Esophagus muscularis mucosa (tissue), 3 donors: ENCODE data around the gene KCND3.

Experiments
- POLR2A ChIP-seq: fragments of 450-650 bp; IDR thresholded peaks from one replicate; pipeline ENCODE4 v1.6.1; 2017; ENCODE audit warnings: antibody characterized with exemption, moderate library complexity, mild to moderate bottlenecking, low read depth
- TF ChIP-seq, protein P1 (sequence below), 3 experiments: fragments of 200-600 bp in 2 of 3; fragments of 450-650 bp in 1 of 3; sonication (generic) in 2 of 3; IDR thresholded peaks; one replicate each; pipeline ENCODE4 v1.5.1; 2017 to 2019; ENCODE audit warnings: antibody characterized with exemption in 3 of 3, mild to moderate bottlenecking in 2 of 3, moderate library complexity in 1 of 3

- no peak for TF ChIP-seq POLR2A
- TF ChIP-seq, protein P1, sequence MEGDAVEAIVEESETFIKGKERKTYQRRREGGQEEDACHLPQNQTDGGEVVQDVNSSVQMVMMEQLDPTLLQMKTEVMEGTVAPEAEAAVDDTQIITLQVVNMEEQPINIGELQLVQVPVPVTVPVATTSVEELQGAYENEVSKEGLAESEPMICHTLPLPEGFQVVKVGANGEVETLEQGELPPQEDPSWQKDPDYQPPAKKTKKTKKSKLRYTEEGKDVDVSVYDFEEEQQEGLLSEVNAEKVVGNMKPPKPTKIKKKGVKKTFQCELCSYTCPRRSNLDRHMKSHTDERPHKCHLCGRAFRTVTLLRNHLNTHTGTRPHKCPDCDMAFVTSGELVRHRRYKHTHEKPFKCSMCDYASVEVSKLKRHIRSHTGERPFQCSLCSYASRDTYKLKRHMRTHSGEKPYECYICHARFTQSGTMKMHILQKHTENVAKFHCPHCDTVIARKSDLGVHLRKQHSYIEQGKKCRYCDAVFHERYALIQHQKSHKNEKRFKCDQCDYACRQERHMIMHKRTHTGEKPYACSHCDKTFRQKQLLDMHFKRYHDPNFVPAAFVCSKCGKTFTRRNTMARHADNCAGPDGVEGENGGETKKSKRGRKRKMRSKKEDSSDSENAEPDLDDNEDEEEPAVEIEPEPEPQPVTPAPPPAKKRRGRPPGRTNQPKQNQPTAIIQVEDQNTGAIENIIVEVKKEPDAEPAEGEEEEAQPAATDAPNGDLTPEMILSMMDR (IDR thresholded peaks at IDR 0.05), result no peak
These were observed 1.1 kb downstream of the KCND3 start for GRCh38 chr1:111988377-111988742.
